IPS-NIHi7 (cell line): ENCODE data around the gene CAPS.

ENCODE experiments used
- DNase-seq: peaks from one replicate; pipeline ENCODE4 v3.0.0; 2012; ENCODE audit warnings: mixed read lengths; ENCODE audit errors: extremely low spot score

The CAPS gene

GRCh38 chr19:5891938-5892771, 21.9 kb upstream of the CAPS start:
- DNase-seq, result peak; percentile 66

- no peak for DNase-seq
These were observed 21.2 kb upstream of the CAPS start for GRCh38 chr19:5892772-5893275.

GRCh38 chr19:5893296-5893903, 20.7 kb upstream of the CAPS start:
- DNase-seq, result no peak

GRCh38 chr19:5893907-5894703, 19.9 kb upstream of the CAPS start:
- no peak for DNase-seq

- DNase-seq, result no peak
These were observed 19.2 kb upstream of the CAPS start for GRCh38 chr19:5894704-5895349.

GRCh38 chr19:5895409-5895808, 18.6 kb upstream of the CAPS start:
- DNase-seq, result no peak

- no peak for DNase-seq
These were observed 18.2 kb upstream of the CAPS start for GRCh38 chr19:5895890-5896289.

- no peak for DNase-seq
These were observed 17.5 kb upstream of the CAPS start for GRCh38 chr19:5896365-5897076.

GRCh38 chr19:5897189-5897969, 16.7 kb upstream of the CAPS start:
- DNase-seq, result no peak

- no peak for DNase-seq
These were observed 14.1 kb upstream of the CAPS start for GRCh38 chr19:5899728-5900526.

- no peak for DNase-seq
These were observed 13.1 kb upstream of the CAPS start for GRCh38 chr19:5900976-5901375.

GRCh38 chr19:5903056-5903623, 10.9 kb upstream of the CAPS start:
- DNase-seq, result no peak

GRCh38 chr19:5903624-5904351, 10.3 kb upstream of the CAPS start, which contains the start of gene NDUFA11:
Gene NDUFA11, minus strand, starts transcription at chr19:5903790. Its CDS starts 82 bp downstream, at chr19:5903708.
- peak; percentile 94 for DNase-seq

GRCh38 chr19:5904352-5905113, 9.5 kb upstream of the CAPS start, which contains the start of gene VMAC:
Gene VMAC, plus strand, starts transcription at chr19:5904872. Its CDS starts 19 bp downstream, at chr19:5904891.
- DNase-seq, result peak; percentile 99

GRCh38 chr19:5905114-5905778, 8.8 kb upstream of the CAPS start:
- no peak for DNase-seq

GRCh38 chr19:5907241-5907640, 6.8 kb upstream of the CAPS start:
- no peak for DNase-seq
